GM19455 (cell line): ENCODE data around the gene SEM1.
"Not testable (repeated sequence)": the region's sequence is repeated elsewhere in the genome, so short reads cannot be mapped to it uniquely, and the experiment has no call there.

Experiments
- ATAC-seq: cut with Tn5 transposase; IDR thresholded peaks from one replicate; pipeline ENCODE4 v1.9.1; 2021; ENCODE audit not compliant: unreplicated experiment

The SEM1 gene

DNA sequence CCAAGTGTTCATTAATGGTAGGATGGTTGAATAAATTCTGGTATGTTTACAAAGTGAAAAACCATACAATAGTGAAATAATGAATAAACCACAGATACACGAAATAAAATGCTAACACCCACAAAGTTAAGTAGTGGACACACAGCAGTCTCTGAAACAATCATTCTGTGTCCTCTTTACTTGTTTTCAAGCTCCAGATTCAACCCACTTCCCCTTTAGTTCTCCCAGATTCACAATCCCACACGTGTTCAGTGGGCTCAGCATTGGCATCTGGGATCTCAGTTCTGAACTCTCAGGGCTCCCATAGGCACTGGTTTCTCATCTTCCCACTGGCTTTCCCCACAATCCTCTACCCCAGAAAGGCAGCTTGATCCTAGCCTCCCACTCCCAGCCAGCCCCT, 44.9 kb downstream of the SEM1 start:
- ATAC-seq = no peak

DNA sequence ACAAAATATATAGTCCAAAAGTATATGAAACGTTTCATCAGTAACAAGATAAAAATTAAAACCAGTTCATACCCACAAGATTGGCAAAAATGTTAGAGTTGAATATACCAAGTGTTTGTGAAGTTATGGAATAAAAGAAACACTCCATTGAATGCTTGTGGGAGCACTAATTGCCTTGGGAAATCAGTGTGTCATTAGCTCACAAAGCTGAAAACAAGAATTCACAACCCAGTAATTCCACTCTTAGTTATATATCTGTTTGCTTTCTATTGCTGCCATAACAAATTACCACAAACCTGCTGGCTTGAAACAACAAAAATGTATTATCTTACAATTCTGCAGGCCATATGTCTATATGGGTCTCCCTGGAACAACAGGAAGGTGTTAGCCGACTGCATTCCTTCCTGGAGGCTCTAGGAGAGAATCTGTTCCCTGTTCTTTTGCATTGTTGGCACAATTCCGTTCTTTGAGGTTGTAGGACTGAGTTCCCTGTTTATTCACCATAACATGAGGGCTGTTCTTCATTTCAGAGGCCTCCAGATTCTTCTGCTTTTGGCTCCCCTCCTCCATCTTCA, 45.7 kb downstream of the SEM1 start:
- ATAC-seq = no peak

DNA sequence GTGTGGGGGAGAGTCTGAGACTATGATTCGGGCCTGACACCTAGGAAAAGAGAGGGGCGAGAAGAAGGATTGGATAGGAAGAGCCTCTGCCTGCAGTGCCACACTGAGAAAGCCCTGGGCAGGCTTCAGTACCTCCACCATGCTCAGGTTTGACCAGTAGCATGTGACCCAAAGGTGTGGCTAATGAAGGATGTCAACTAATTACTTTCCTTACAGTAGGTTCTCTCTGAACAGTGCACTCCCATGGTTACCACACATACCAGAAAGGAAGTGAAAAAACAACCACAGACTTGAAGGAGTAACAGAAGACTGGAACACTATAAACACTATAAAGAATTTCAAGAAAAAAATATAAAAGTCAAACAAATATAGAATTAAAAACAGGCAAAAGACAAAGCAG, 46.2 kb downstream of the SEM1 start:
- ATAC-seq = peak; percentile 63

DNA sequence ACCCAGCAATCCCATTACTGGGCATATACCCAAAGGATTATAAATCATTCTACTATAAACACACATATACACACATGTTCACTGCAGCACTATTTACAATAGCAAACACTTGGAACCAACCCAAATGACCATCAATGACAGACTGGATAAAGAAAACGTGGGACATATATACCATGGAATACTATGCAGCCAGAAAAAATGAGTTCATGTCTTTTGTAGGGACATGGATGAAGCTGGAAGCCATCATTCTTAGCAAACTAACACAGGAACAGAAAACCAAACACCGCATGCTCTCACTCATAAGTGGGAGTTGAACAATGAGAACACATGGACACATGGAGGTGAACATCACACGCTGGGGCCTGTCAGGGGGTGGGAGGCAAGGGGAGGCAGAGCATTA, 47.5 kb downstream of the SEM1 start:
- not testable (repeated sequence) for ATAC-seq

DNA sequence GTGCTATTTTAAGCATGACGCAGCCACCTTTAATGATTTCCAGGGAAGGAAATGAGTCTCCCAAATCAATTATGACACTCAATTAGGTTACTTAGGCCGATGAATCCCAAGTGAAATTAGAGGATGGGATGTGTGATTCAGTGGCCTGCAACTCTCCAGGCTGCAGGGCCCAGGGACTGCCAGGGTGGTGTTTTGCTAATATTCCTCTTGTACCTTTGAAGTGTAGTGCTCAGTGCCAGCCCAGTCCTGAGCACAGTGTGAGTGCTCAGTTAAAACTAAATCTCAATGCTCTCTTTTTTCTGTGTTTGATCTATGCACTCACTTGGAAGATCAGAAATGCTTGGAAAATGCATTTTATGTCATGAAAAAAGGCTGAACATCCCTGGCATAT, 51.6 kb downstream of the SEM1 start:
- no peak for ATAC-seq

DNA sequence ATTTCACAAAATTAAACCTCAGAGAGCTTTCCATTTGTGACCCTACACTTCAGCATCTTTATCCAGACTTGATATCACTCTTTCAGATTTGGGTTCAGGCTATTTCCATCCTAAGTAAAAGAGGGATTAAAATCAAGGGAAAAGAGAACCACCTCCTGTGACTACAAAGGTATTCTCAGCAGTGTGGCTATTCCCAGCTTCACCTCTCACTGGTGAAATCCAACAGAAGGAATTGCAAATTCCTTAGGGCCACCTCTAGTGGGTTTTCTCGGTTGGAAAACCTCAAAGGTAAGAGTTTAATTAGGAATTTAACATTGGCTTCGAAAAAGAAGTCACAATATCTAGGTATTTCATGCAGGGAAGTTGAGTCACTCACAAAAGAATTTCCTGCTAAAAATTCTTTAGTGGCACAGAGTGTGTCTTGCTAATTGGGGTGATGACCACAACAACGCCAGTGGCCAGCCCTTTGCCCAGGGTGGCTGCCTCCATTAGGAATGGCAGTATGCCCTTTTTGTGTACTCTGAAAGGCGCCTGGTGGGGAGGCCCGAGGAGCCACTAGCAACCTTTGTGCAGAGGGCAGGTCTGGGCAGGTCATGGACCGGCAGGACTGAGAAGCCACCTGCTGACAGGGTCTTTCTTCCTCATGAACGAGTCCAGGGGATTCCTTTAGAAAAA, 52.2 kb downstream of the SEM1 start:
- no peak for ATAC-seq

DNA sequence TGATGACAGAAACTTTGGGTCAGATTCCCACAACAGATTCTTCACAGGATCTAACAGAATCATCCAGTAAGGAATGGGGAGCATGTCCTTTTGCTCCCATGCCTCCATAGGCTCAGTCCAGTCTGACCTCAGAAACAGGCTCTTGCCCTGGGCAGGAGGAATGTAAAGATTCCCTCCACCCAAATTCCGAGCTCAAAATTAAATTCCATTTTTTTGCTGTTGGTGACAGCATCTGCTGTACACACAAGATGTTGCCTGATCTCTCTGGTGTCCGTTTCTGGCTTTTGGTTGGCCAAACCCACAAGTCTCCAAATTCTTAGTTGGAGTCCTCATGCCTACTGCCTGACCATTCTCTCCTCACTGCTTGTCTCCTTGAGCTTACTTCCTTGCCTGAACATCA, 53.7 kb downstream of the SEM1 start:
- no peak for ATAC-seq

DNA sequence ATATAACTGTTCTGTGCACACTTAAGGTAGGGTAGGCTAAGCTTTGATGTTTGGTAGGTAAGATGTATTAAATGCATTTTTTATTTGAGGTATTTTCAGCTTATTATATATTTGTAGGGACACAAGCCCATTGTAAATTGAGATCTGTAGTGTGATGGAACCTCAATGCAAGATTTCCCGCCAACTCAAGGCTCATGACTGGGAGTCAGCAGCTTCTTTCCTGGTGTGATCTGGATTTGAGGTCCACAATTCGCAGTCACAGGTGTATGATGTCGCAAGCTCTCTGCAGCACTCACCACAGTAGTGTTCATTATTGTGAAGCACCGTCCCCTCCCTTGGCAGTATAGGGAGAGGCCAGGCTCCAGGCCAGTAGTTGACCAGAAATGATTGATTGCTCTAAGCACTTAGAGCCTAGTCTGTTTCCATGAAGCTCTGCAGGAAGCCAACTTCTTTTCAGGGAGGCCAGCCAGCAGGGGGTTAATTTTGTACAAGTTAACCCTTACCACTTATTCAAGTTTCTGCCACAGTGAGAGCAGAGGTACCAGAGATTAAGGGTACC, 54.9 kb downstream of the SEM1 start:
- ATAC-seq = no peak

DNA sequence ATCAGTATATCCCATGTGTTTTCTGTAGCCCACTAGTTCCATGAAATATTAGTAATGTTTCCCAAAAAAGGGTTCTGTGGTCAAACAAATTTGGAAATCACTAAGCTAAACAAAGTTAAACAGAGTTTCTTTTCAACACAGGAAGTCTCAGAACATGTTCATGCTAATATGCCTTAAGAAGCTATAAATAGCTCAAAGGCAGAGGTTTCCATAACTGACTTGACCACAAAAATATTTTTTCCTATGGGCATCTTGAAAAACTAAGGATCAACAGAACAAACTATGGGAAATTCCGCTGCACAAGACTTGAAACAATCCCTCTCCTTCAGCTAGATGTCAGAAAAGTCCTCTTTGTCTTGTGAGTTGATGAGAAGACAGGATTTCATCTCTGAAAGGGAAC, 59.7 kb downstream of the SEM1 start:
- no peak for ATAC-seq

DNA sequence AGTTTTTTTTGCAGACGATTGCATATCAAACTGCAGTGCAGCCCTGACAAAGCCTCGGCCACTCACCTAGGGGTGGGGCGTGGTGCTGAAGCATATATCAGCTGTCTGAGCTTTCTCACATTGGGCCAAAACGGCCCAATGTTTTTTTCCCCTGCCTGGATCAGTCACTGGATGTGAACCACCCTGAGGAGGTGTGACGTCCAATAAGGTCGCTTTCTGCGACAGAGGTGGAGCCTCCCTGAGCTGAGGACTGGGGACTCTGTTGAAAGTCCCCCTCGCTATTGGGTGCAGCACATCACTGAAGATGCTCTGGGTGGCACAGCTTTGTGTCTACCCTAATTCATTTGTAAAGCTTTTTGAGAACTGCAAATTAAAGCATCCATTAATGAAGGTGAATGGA, 60.9 kb downstream of the SEM1 start:
- no peak for ATAC-seq

DNA sequence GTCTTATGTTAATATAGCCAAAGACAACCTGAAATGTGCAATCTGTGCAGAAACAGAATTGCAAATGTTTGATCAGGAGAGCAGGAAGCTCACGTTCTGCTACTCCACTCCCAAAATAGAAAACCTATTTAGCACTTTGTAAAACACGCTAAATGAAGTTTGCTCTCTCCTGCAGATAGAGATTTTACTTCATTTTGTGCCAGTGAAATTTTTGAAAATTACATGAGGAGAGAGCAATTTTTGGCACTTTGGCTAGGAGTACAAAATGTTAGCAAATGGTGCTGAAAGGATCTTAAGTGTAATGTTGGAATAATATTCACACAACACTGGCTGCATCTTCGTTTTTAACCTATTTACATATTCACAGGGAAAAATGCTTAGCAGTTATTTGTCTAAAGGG, 61.9 kb downstream of the SEM1 start:
- no peak for ATAC-seq

DNA sequence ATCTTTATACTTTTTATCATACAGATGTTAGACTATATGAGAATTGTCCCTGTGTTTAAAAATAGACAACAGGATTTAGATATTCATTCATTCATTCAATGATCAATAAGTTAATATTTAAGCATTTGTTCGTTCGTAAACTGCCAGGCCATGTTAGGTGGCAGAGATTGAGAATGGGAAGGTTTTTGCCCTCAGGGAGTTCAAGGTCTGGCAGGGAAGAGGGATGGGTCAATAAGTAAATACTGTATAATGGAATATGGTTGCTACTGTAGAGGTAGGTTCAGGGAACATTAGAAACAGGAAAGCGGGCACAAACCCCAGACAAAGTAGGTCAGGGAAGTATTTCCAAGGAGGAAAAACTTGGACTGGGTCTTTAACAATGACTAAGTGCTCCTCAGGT, 64.6 kb downstream of the SEM1 start:
- no peak for ATAC-seq

DNA sequence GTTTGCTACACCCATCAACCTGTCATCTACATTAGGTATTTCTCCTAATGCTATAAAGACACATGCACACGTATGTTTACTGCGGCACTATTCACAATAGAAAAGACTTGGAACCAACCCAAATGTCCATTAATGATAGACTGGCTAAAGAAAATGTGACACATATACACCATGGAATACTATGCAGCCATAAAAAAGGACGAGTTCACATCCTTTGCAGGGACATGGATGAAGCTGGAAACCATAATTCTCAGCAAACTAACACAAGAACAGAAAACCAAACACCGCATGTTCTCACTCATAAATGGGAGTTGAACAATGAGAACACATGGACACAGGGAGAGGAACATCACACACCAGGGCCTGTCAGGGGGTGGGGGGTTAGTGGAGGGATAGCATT, 66.2 kb downstream of the SEM1 start:
- not testable (repeated sequence) for ATAC-seq

DNA sequence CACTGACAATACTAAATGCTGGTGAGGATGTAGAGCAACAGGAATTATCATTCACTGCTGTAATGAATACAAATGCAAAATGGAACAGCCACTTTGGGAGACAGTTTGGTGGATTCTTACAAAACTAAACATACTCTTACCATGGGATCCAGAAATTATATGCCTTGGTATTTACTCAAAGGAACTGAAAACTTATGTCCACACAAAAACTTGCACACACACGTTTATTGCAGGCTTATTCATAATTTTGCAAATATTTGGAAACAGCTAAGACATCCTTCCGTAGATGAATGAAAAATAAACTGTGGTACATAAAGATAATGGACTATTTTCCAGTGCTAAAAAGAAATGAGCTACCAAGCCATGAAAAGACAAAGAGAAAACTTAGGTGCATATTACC, 69.6 kb downstream of the SEM1 start:
- no peak for ATAC-seq
